8988T (cell line): ENCODE data around the gene VAMP2.

Experiments
- DNase-seq: peaks from one replicate; pipeline ENCODE4 v3.0.0; 2011

Gene VAMP2

GRCh38 chr17:8141741-8142140, 21.0 kb downstream of the VAMP2 start:
- no peak for DNase-seq

- DNase-seq = no peak
These were observed 21.7 kb downstream of the VAMP2 start for GRCh38 chr17:8141045-8141444.

- no peak for DNase-seq
These were observed 22.4 kb downstream of the VAMP2 start for GRCh38 chr17:8140065-8141029.

- DNase-seq = no peak
These were observed 23.9 kb downstream of the VAMP2 start for GRCh38 chr17:8138672-8139371.

GRCh38 chr17:8138374-8138671, 24.4 kb downstream of the VAMP2 start:
- DNase-seq = no peak

GRCh38 chr17:8137645-8138373, 24.9 kb downstream of the VAMP2 start:
- no peak for DNase-seq

GRCh38 chr17:8133941-8134340, 28.8 kb downstream of the VAMP2 start:
- DNase-seq = no peak

GRCh38 chr17:8133399-8133798, 29.3 kb downstream of the VAMP2 start:
- no peak for DNase-seq

GRCh38 chr17:8131844-8132441, 30.8 kb downstream of the VAMP2 start:
- DNase-seq = no peak

- DNase-seq = no peak
These were observed 34.5 kb downstream of the VAMP2 start for GRCh38 chr17:8128125-8128784.

GRCh38 chr17:8126491-8127066, 36.2 kb downstream of the VAMP2 start:
- no peak for DNase-seq

- no peak for DNase-seq
These were observed 36.7 kb downstream of the VAMP2 start for GRCh38 chr17:8125947-8126490.

GRCh38 chr17:8125154-8125946, 37.4 kb downstream of the VAMP2 start:
- DNase-seq = peak; percentile 67

- no peak for DNase-seq
These were observed 38.2 kb downstream of the VAMP2 start for GRCh38 chr17:8124350-8125153.

- peak; percentile 49 for DNase-seq
These were observed 38.9 kb downstream of the VAMP2 start, which contains the start of gene HES7 for GRCh38 chr17:8123695-8124349. Gene HES7 (minus strand): TSS chr17:8124106. CDS start chr17:8124084, 22 bp downstream.

- DNase-seq = no peak
These were observed 39.6 kb downstream of the VAMP2 start for GRCh38 chr17:8122924-8123694.

GRCh38 chr17:8122422-8122923, 40.3 kb downstream of the VAMP2 start:
- DNase-seq = no peak

GRCh38 chr17:8121681-8122421, 40.9 kb downstream of the VAMP2 start:
- peak; percentile 60 for DNase-seq
